ENCODE results near the gene AIF1L.
"Not testable (repeated sequence)": the region's sequence is repeated elsewhere in the genome, so short reads cannot be mapped to it uniquely, and the experiment has no call there.

AIF1L gene

GRCh38 chr9:131146186-131146585 lies 49.9 kb downstream of the AIF1L start:
- TF ChIP-seq, protein P1, sequence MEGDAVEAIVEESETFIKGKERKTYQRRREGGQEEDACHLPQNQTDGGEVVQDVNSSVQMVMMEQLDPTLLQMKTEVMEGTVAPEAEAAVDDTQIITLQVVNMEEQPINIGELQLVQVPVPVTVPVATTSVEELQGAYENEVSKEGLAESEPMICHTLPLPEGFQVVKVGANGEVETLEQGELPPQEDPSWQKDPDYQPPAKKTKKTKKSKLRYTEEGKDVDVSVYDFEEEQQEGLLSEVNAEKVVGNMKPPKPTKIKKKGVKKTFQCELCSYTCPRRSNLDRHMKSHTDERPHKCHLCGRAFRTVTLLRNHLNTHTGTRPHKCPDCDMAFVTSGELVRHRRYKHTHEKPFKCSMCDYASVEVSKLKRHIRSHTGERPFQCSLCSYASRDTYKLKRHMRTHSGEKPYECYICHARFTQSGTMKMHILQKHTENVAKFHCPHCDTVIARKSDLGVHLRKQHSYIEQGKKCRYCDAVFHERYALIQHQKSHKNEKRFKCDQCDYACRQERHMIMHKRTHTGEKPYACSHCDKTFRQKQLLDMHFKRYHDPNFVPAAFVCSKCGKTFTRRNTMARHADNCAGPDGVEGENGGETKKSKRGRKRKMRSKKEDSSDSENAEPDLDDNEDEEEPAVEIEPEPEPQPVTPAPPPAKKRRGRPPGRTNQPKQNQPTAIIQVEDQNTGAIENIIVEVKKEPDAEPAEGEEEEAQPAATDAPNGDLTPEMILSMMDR (IDR thresholded peaks at IDR 0.05; ENCODE audit: low read depth, low read length) = no peak
- Histone ChIP-seq H3K27me3 (no peaks in the 10 kb centered on the region), H3K36me3 (peaks cover 82% of the 10 kb centered on the region), H3K4me1 (no peaks in the 10 kb centered on the region), H3K4me3 (ENCODE audit: low read depth, low read length) (no peak overlapping the region), H3K9me3 (no peaks in the 10 kb centered on the region)
- no peak for DNase-seq

GRCh38 chr9:131148276-131148675 lies 51.9 kb downstream of the AIF1L start:
- no peak for DNase-seq
- no peak overlapping the region for H3K4me3 ChIP-seq (ENCODE audit: low read depth, low read length)
- no peaks in the 10 kb centered on the region for H3K9me3 ChIP-seq
- H3K27me3 ChIP-seq = no peaks in the 10 kb centered on the region
- H3K4me1 ChIP-seq = no peaks in the 10 kb centered on the region
- peaks cover 84% of the 10 kb centered on the region for H3K36me3 ChIP-seq
- TF ChIP-seq, protein P1 (IDR thresholded peaks at IDR 0.05; ENCODE audit: low read depth, low read length) = no peak

DNA sequence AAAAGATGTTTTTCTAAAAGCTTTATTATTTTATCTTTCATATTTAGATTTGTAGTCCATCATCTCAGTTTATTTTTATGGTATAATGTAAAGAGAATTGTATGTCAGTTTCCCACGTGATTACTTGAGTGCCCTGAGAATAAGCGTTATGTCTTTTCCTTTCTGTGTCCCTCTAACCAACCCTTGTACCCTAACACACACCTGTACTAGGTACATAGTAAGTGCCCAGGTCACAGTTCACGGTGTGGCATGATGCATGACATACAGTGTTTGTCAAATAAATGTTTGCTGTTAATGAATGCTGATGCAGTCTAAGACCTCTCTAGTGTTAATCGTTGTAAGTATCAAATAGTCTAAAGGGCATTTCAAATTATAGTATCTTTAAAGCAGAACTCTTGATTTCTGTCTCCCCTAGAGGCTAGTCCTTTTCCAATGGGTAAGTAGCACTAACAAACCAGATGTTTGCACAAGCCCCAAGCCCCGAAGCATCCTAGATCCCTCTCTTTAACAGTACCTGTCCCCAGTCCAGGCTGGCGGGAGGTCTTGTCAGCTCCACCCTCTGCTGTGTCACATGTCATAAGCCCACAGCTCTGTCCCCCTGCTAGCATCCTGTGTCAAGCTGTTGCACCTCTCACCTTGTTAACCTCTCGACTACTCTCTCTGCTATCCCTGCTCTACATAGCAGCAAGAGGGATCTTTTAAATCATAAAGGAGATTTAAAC lies 52.8 kb downstream of the AIF1L start:
- TF ChIP-seq, protein P1 (IDR thresholded peaks at IDR 0.05; ENCODE audit: low read depth, low read length) = no peak
- Histone ChIP-seq H3K36me3 (peaks cover 86% of the 10 kb centered on the region), H3K9me3 (no peaks in the 10 kb centered on the region), H3K4me3 (ENCODE audit: low read depth, low read length) (no peak overlapping the region), H3K27me3 (no peaks in the 10 kb centered on the region), H3K4me1 (no peaks in the 10 kb centered on the region)
- DNase-seq = no peak

DNA sequence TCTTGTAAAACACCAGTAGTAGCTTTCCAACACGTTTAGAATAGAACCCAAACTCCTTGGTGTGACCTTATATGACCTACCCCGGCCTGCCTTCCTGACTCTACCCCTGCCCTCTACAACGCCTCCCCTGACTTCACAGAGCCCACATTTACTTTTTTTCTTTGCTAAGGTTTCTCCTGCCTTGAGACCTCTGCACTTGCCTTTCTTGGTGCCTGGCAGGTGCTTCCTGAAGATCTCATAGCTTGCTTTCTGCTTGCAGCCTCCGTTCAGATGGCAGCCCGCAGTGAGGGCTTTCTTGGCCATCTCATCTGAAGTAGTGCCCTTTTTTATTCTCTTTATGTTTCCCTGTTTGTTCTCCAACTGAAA lies 53.3 kb downstream of the AIF1L start:
- Histone ChIP-seq H3K4me3 (ENCODE audit: low read depth, low read length) (no peak overlapping the region), H3K36me3 (peaks cover 85% of the 10 kb centered on the region), H3K9me3 (no peaks in the 10 kb centered on the region), H3K27me3 (no peaks in the 10 kb centered on the region), H3K4me1 (no peaks in the 10 kb centered on the region)
- no peak for DNase-seq
- TF ChIP-seq, protein P1 (IDR thresholded peaks at IDR 0.05; ENCODE audit: low read depth, low read length) = no peak

- H3K27me3 ChIP-seq = no peaks in the 10 kb centered on the region
- H3K9me3 ChIP-seq = no peaks in the 10 kb centered on the region
- TF ChIP-seq, protein P1 (IDR thresholded peaks at IDR 0.05; ENCODE audit: low read depth, low read length) = no peak
- no peaks in the 10 kb centered on the region for H3K4me1 ChIP-seq
- H3K36me3 ChIP-seq = peaks cover 67% of the 10 kb centered on the region
- DNase-seq = no peak
- H3K4me3 ChIP-seq (ENCODE audit: low read depth, low read length) = no peak overlapping the region
Observed at GRCh38 chr9:131153595-131153994, 57.3 kb downstream of the AIF1L start.

GRCh38 chr9:131158673-131159072 lies 62.3 kb downstream of the AIF1L start:
- DNase-seq; H3K9me3 ChIP-seq; H3K4me3 ChIP-seq (ENCODE audit: low read depth, low read length); H3K4me1 ChIP-seq; H3K27me3 ChIP-seq: not testable (repeated sequence)
- H3K36me3 ChIP-seq = peaks cover 55% of the 10 kb centered on the region

Data from BE2C (cell line).